Measurements from ENCODE around the gene LTB4R2.
"Not testable (repeated sequence)": the region's sequence is repeated elsewhere in the genome, so short reads cannot be mapped to it uniquely, and the experiment has no call there.

LTB4R2 gene

GRCh38 chr14:24323341-24323740, 13.4 kb downstream of the LTB4R2 start:
- no peak for DNase-seq (ENCODE audit: low read depth)
- TF ChIP-seq CTCF (conservative IDR thresholded peaks at IDR 0.05; ENCODE audit: low read depth, low read length), result no peak
- no peak overlapping the region for H3K4me3 ChIP-seq (ENCODE audit: low read depth, low read length)

DNA sequence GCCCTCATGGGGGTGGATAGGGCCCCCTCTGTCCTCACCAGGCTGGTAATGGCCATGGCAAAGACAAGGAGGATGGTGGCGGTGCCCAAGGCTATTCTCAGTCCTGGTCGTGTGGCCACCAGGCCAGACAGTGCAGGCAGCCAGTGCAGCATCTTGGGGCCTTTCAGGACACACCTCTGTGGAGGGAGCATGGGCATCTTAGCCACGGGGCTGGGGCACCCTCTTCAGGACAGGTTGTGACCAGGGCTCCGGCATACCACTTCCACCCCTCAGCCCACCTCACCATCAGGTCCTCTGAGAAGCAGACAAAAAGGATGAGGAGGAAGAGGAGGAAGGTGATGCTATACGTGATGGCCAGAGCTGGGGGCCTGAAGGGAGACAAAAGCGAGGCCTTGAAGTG, 14.1 kb downstream of the LTB4R2 start:
- DNase-seq (ENCODE audit: low read depth), result no peak
- H3K4me3 ChIP-seq (ENCODE audit: low read depth, low read length), result no peak overlapping the region
- no peak for TF ChIP-seq CTCF (conservative IDR thresholded peaks at IDR 0.05; ENCODE audit: low read depth, low read length)

DNA sequence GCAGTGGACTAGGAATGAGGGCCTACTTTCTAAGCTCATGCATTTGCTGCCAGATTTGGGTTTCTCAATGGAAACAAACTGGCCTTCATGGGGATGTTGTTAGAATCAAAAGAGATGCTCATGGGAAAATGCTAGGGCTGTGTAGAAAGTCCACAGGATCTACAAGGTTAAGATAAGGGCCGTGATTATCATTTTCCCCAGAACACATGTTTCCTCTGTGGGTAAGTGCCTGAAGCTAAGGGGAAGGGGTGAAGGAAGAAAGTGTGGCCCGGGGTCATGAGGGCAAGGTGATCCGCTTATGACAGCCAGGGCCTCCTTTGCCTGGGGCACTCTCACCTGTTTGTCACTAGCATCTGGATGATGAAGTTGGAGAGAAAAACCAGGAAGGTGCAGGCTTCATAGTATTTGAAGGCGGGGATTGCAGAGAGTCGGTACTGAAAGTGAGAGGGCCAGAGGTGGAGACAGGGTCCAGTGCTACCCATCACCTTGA, 15.1 kb downstream of the LTB4R2 start:
- no peak for DNase-seq (ENCODE audit: low read depth)
- no peak for TF ChIP-seq CTCF (conservative IDR thresholded peaks at IDR 0.05; ENCODE audit: low read depth, low read length)
- no peak overlapping the region for H3K4me3 ChIP-seq (ENCODE audit: low read depth, low read length)

DNA sequence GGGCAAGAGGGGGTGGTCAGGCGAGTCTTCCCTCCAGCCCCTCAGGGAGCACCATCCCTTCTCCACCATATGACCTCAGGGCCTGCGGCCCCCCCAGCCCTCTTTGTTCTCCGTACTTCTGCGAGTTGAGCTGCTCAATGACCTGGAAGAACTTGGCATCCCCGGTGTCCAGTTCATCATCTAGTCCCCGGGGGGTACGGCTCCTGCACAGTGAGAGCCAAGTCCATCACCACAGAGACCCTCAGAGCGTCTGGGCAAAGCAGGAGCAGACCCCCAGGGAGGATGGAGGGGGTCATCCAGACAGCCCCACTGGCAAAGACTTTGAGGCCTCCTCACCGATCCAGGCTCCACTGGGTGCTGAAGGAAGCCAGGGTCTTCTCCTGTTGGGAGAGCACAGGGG, 16.0 kb downstream of the LTB4R2 start:
- H3K4me3 ChIP-seq (ENCODE audit: low read depth, low read length), result no peak overlapping the region
- DNase-seq (ENCODE audit: low read depth), result no peak
- no peak for TF ChIP-seq CTCF (conservative IDR thresholded peaks at IDR 0.05; ENCODE audit: low read depth, low read length)

DNA sequence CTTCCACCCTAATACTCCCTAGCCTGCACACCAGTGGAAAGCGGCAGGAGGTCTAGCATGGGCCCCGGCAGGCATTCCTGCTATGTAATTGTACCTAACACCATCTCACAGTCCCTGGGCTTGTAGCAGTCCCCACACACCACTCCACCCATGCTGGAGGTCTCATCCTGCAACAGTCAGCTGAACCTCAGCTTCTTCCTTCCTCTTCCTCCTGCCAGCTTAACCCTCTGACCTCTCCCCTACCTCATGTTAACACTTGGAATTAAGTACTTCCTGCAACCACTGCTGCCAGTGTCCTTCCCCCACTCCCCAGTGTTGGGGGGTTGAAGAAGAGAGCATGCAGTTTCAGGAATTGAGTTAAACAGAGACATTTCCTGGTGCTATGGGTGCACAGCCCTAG, 17.4 kb downstream of the LTB4R2 start:
- DNase-seq (ENCODE audit: low read depth), result no peak
- TF ChIP-seq CTCF (conservative IDR thresholded peaks at IDR 0.05; ENCODE audit: low read depth, low read length), result no peak
- no peak overlapping the region for H3K4me3 ChIP-seq (ENCODE audit: low read depth, low read length)

GRCh38 chr14:24327914-24328313, 18.0 kb downstream of the LTB4R2 start:
- TF ChIP-seq CTCF (conservative IDR thresholded peaks at IDR 0.05; ENCODE audit: low read depth, low read length), result peak; percentile 45
- DNase-seq (ENCODE audit: low read depth), result peak; percentile 41
- H3K4me3 ChIP-seq (ENCODE audit: low read depth, low read length), result not testable (repeated sequence)

- no peak for DNase-seq (ENCODE audit: low read depth)
- no peak overlapping the region for H3K4me3 ChIP-seq (ENCODE audit: low read depth, low read length)
- no peak for TF ChIP-seq CTCF (conservative IDR thresholded peaks at IDR 0.05; ENCODE audit: low read depth, low read length)
These were observed 19.2 kb downstream of the LTB4R2 start for GRCh38 chr14:24329073-24329663.

Data from choroid plexus epithelial cell (primary cell).